NCI-H526 treated with DMSO at 0.1 percent for 48 hours (cell line): ENCODE data around the gene ZNF554.
"Not testable (repeated sequence)": the region's sequence is repeated elsewhere in the genome, so short reads cannot be mapped to it uniquely, and the experiment has no call there.

Experiments
- DNase-seq: peaks from one replicate; lab custom pipeline; 2025; lab: John Stamatoyannopoulos, UW

The ZNF554 gene

GRCh38 chr19:2867025-2867991 is 47.6 kb downstream of the ZNF554 start, which contains the start of gene ZNF556:
TSS of gene ZNF556 (plus strand) at chr19:2867335. CDS start at chr19:2867422, 87 bp downstream.
- DNase-seq, result peak; percentile 55

DNA sequence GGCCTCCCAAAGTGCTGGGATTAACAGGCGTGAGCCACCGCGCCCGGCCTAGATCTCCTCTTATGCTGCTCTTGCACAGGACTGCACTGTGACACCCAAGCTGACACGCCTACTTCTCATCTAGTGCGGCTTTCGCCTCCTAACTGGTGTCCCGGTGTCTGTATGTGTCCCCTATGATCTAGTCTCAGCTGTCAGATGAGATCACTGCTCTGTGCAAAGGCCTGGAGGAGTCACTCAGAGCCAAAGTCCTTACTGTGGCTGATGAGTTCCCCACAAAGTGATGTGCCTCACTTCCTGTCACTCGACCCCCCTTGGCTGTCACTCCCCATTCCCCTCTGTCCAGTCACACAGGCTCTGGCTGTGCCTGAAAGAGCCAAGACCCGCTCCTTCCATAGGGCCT is 50.0 kb downstream of the ZNF554 start:
- no peak for DNase-seq

DNA sequence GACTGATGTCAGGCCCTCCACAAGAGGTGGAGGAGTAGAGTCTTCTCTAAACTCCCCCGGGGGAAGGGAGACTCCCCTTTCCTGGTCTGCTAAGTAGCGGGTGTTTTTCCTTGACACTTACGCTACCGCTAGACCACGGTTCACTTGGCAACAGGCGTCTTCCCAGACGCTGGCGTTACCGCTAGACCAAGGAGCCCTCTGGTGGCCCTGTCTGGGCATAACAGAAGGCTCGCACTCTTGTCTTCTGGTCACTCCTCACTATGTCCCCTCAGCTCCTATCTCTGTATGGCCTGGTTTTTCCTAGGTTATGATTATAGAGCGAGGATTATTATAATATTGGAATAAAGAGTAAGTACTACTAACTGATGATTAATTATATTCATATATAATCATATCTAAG is 52.5 kb downstream of the ZNF554 start:
- not testable (repeated sequence) for DNase-seq

DNA sequence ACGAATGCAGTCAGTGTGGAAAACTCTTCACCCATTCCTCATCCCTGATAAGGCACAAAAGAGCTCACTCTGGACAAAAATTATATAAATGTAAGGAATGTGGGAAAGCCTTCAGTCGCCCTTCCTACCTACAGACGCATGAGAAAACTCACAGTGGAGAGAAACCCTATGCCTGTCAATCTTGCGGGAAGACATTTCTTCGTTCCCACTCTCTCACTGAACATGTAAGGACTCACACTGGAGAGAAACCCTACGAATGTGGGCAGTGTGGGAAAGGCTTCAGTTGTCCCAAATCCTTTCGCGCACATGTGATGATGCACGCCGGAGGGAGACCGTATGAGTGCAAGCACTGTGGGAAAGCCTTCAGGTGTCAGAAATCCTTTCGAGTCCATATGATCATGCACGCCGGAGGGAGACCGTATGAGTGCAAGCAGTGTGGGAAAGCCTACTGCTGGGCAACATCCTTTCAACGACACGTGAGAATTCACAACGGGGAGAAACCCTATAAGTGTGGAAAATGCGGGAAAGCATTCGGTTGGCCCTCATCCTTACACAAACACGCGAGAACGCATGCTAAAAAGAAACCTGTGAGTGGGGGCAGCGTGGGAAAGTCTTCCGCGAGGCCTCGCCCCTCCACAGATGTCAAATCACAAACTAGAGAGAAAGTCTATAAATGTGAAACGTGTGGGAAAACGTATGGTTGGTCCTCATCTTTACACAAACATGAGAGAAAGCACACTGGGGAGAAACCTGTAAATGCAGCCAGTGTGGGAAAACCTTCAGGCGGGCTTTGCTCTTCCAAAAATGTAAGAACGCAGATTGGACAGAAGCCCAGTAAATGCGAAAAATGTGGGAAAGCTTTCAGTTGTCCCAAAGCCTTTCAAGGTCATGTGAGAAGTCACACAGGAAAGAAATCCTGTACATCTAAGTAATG is 58.0 kb downstream of the ZNF554 start:
- no peak for DNase-seq

GRCh38 chr19:2883686-2884439 is 64.2 kb downstream of the ZNF554 start:
- no peak for DNase-seq

GRCh38 chr19:2885736-2886135 is 66.1 kb downstream of the ZNF554 start:
- DNase-seq, result no peak
